GM23338 (cell line): ENCODE results near the gene GRIP2. TPM values are rescaled to one million over a fixed set of nuclear protein-coding genes. Genes with fewer than 3 reads are reported as not detected.

Experiments used
- ATAC-seq: fragments of 200-7000 bp; cut with Tn5 transposase; 3 replicates; pipeline ENCODE4 v1.9.1; 2020
- DNase-seq: peaks from one replicate; pipeline ENCODE4 v3.0.0-alpha.2; 2015; ENCODE audit warnings: low spot score
- H2AFZ ChIP-seq: fragments of 200-600 bp; sonication (generic); 2 replicates; pipeline ENCODE4 v1.8.0; 2016; ENCODE audit warnings: antibody characterized with exemption, mild to moderate bottlenecking, moderate library complexity
- H3F3A ChIP-seq: fragments of 200-600 bp; sonication (generic); replicated peaks from 2 replicates; pipeline ENCODE4 v1.8.0; 2017; ENCODE audit warnings: antibody characterized with exemption, mixed run types, low read depth
- H3K27ac ChIP-seq: fragments of 200-600 bp; sonication (generic); 2 replicates; pipeline ENCODE4 v1.6.1; 2016; ENCODE audit warnings: low read depth
- H3K27me3 ChIP-seq: fragments of 200-600 bp; sonication (generic); 2 replicates; pipeline ENCODE4 v1.8.0; 2016; ENCODE audit warnings: mild to moderate bottlenecking, mixed run types, moderate library complexity; ENCODE audit not compliant: insufficient read depth
- H3K36me3 ChIP-seq: fragments of 200-600 bp; sonication (generic); 2 replicates; pipeline ENCODE4 v1.8.0; 2016; ENCODE audit warnings: mild to moderate bottlenecking; ENCODE audit not compliant: insufficient read depth
- H3K4me1 ChIP-seq: fragments of 200-600 bp; sonication (generic); 2 replicates; pipeline ENCODE4 v1.8.0; 2016; ENCODE audit warnings: mild to moderate bottlenecking, moderate library complexity; ENCODE audit not compliant: insufficient read depth
- H3K4me2 ChIP-seq: fragments of 200-600 bp; sonication (generic); 2 replicates; pipeline ENCODE4 v1.7.1; 2017; ENCODE audit warnings: mixed run types
- H3K4me3 ChIP-seq: fragments of 200-600 bp; sonication (generic); 2 replicates; pipeline ENCODE4 v1.6.1; 2016; ENCODE audit warnings: mixed run types
- H3K79me2 ChIP-seq: fragments of 200-600 bp; sonication (generic); replicated peaks from 2 replicates; pipeline ENCODE4 v1.8.0; 2017; ENCODE audit warnings: mild to moderate bottlenecking; ENCODE audit not compliant: insufficient read depth
- H3K9me2 ChIP-seq: fragments of 200-600 bp; sonication (generic); 2 replicates; pipeline ENCODE4 v1.8.0; 2017; ENCODE audit not compliant: insufficient read depth
- H4K20me1 ChIP-seq: fragments of 200-600 bp; sonication (generic); replicated peaks from 2 replicates; pipeline ENCODE4 v1.8.0; 2017; ENCODE audit warnings: mild to moderate bottlenecking; ENCODE audit not compliant: insufficient read depth
- H3K27ac Mint-ChIP-seq: 2 replicates; pipeline ENCODE4 v1.8.0; 2020; ENCODE audit warnings: inconsistent platforms, mild to moderate bottlenecking, moderate library complexity, mixed read lengths
- H3K27me3 Mint-ChIP-seq: 3 replicates; pipeline ENCODE4 v1.8.0; 2022; ENCODE audit warnings: low read depth, mild to moderate bottlenecking, moderate library complexity, mixed read lengths, inconsistent platforms; ENCODE audit not compliant: insufficient read depth, poor library complexity
- H3K36me3 Mint-ChIP-seq: 3 replicates; pipeline ENCODE4 v1.8.0; 2021; ENCODE audit warnings: low read depth, mild to moderate bottlenecking, inconsistent platforms, moderate library complexity, mixed read lengths
- H3K4me1 Mint-ChIP-seq: 3 replicates; pipeline ENCODE4 v1.8.0; 2020; ENCODE audit warnings: mild to moderate bottlenecking, inconsistent platforms, mixed read lengths
- H3K4me3 Mint-ChIP-seq: 3 replicates; pipeline ENCODE4 v1.8.0; 2021; ENCODE audit warnings: moderate library complexity, mild to moderate bottlenecking, inconsistent platforms, mixed read lengths
- H3K9me3 Mint-ChIP-seq: 3 replicates; pipeline ENCODE4 v1.8.0; 2020; ENCODE audit warnings: moderate library complexity, mild to moderate bottlenecking, inconsistent platforms, mixed read lengths
- CREB1 ChIP-seq: fragments of 250-450 bp; sonication (Bioruptor Pico); IDR thresholded peaks from 2 replicates; pipeline ENCODE4 v1.5.0; 2020; ENCODE audit warnings: low read depth, mild to moderate bottlenecking, moderate library complexity
- EZH2 ChIP-seq: fragments of 200-600 bp; sonication (generic); IDR thresholded peaks from one replicate; pipeline ENCODE4 v1.8.0; 2017; ENCODE audit warnings: antibody characterized with exemption, mild to moderate bottlenecking, low read depth; ENCODE audit not compliant: unreplicated experiment
- STAT1 ChIP-seq: IDR thresholded peaks from one replicate; pipeline ENCODE4 v1.6.1; 2016; ENCODE audit warnings: antibody characterized with exemption; ENCODE audit not compliant: unreplicated experiment
- ZNF462 ChIP-seq: fragments of 250-450 bp; sonication (Bioruptor Pico); IDR thresholded peaks from 2 replicates; pipeline ENCODE4 v1.5.0; 2020; ENCODE audit warnings: mild to moderate bottlenecking, moderate library complexity
- polyA plus RNA-seq: library from polyadenylated mRNA; unstranded; fragments of >200 nt; fragmentation: Nextera tagmentation; extraction: Ambion mirVana; gene quantifications from 2 replicates; pipeline ENCODE4 v1.2.1, GENCODE V29; 2016
- total RNA-seq: library from RNA; depleted of rRNA; stranded (reverse); fragments of >200 nt; shearing (Covaris generic); gene quantifications from 2 replicates; pipeline ENCODE4 v1.2.3, GENCODE V29; 2014
- TF ChIP-seq, protein P1 (sequence below): IDR thresholded peaks from 2 replicates; pipeline ENCODE4 v1.6.1; 2016; ENCODE audit warnings: antibody characterized with exemption

GRIP2 gene
- total and polyA plus RNA-seq, 2 experiments from 2014 or later, result 3.6 to 5.8 TPM

- TF ChIP-seq ZNF462 (no peak), STAT1 (no peak), CREB1 (CRISPR knock-in tag) (no peak)
- TF ChIP-seq, protein P1, sequence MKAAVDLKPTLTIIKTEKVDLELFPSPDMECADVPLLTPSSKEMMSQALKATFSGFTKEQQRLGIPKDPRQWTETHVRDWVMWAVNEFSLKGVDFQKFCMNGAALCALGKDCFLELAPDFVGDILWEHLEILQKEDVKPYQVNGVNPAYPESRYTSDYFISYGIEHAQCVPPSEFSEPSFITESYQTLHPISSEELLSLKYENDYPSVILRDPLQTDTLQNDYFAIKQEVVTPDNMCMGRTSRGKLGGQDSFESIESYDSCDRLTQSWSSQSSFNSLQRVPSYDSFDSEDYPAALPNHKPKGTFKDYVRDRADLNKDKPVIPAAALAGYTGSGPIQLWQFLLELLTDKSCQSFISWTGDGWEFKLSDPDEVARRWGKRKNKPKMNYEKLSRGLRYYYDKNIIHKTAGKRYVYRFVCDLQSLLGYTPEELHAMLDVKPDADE, result no peak
Observed at GRCh38 chr3:14494279-14494972, 45.7 kb downstream of the GRIP2 start (continued).

GRCh38 chr3:14492948-14493881 is 46.9 kb downstream of the GRIP2 start:
- DNase-seq (no peak), ATAC-seq (no peak)
- Histone ChIP-seq H3K9me2 (no peaks in the 10 kb centered on the region), H2AFZ (no peak overlapping the region), H3K79me2 (no peaks in the 10 kb centered on the region), H3F3A (no peaks in the 10 kb centered on the region), H3K4me3 (no peak overlapping the region), H3K36me3 (0 out of 2 replicates have a peak, but pooled peaks cover 6% of the 10 kb centered on the region), H3K27ac (no peak overlapping the region), H3K27me3 (no peaks in the 10 kb centered on the region), H4K20me1 (0 out of 2 replicates have a peak, but pooled peaks cover 3% of the 10 kb centered on the region), H3K4me2 (no peak overlapping the region), H3K4me1 (no peaks in the 10 kb centered on the region)
- peaks cover 14% of the 10 kb centered on the region for H3K27me3 Mint-ChIP-seq
- peaks cover 2% of the 10 kb centered on the region; the same call in 2 of the 3 replicates for H3K4me1 Mint-ChIP-seq
- no peak overlapping the region for H3K27ac Mint-ChIP-seq
- no peaks in the 10 kb centered on the region; the same call in 2 of the 3 replicates for H3K9me3 Mint-ChIP-seq
- H3K4me3 Mint-ChIP-seq, result no peak overlapping the region
- H3K36me3 Mint-ChIP-seq, result no peaks in the 10 kb centered on the region
- TF ChIP-seq EZH2, result no peak
- no peak for TF ChIP-seq ZNF462
